ENCODE data around the gene FRG1. TPM values are rescaled to one million over a fixed set of nuclear protein-coding genes. Genes with fewer than 3 reads are reported as not detected.
"Not testable (repeated sequence)": the region's sequence is repeated elsewhere in the genome, so short reads cannot be mapped to it uniquely, and the experiment has no call there.

FRG1 gene
- total RNA-seq, 1 donor from 2014 or later, result 70.5 TPM

DNA sequence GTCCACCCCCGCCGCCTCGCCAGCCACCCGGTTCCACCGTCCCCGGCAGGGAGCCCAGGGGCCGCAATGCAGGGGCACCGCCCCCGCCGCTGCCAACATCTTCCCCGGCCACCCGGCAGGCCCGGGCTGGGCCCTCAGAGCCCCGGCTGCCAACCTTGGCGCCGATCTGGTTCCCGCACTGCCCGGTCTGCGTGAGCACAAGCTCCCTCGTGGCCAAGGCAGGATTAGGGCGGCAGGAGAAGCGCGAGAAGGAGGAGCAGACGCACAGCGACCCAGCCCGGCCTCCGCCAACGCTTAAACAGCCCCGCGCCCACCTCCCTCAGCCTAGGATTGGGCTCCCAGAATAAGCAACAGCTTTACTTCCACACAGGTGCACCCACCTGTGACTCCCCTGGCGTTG is 44.0 kb downstream of the FRG1 start:
- intact Hi-C loops (cut with micrococcal nuclease), result not testable (repeated sequence)

DNA sequence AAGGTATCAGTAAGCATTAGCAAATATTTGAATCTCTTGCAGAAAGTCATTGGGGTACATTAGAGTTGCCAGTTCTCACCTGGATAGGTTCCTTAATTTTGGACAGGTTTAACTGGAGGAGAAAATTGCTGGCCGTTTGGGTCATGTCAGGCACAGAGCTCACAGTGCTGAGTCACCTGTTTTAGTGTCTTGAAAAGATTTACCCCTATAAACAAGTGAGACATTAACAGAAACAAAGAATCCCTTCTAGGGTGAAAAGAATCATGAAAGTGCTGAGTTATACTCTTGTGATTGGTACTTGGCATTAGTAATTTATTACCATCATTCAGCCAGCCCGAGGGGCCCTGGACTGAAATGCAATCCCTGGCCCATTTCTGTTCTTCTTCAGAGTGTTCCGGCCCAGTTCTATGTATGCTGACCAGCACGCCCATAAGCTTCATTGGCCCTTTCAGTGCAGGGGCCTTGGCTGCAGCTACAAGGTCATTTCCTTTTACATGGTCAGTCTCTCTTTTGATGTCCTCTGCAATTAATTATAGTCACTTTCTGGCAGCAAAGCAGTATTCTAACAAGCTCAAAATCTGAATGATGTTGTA is 45.1 kb downstream of the FRG1 start:
- intact Hi-C loops (cut with micrococcal nuclease), result not testable (repeated sequence)

- intact Hi-C loops (cut with micrococcal nuclease), result no loop called here
These were observed 48.3 kb downstream of the FRG1 start for GRCh38 chr4:189988877-189989431.

DNA sequence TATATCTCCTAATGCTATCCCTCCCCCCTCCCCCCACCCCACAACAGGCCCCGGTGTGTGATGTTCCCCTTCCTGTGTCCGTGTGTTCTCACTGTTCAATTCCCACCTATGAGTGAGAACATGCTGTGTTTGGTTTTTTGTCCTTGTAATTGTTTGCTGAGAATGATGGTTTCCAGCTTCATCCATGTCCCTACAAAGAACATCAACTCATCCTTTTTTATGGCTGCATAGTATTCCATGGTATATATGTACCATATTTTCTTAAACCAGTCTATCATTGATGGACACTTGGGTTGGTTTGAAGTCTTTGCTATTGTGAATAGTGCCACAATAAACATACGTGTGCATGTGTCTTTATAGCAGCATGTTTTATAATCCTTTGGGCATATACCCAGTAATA is 49.3 kb downstream of the FRG1 start:
- intact Hi-C loops (cut with micrococcal nuclease), result not testable (repeated sequence)

Other genes with a start within 250 kb of the FRG1 start
- gene FRG2, start 86.4 kb downstream of the FRG1 start, total RNA-seq, result not detected in 2 replicates
- gene DBET, start 123.6 kb downstream of the FRG1 start, total RNA-seq, result not detected in 2 replicates
- 0.09 TPM in 1 of 2 replicates, not detected in the other for gene DUX4, start 232.9 kb downstream of the FRG1 start, total RNA-seq

All from T-helper 2 cell treated with Interferon-gamma antibody and Interleukin-4, amounts not matched to agents 100 ng/mL and 5 ng/mL, for 36 hours (primary cell).